Stimulated activated CD8-positive, alpha-beta memory T cell treated with anti-CD3 and anti-CD28 coated beads, Interleukin-4, amount 100 ng/mL, for 48 hours (primary cell): ENCODE data around the gene FRYL.
"Not testable (repeated sequence)": the region's sequence is repeated elsewhere in the genome, so short reads cannot be mapped to it uniquely, and the experiment has no call there.

Experiments used
- DNase-seq: peaks from one replicate; pipeline ENCODE4 v3.0.0-alpha.2; 2020

FRYL gene

GRCh38 chr4:48781968-48782367 is 1.9 kb upstream of the FRYL start:
- no peak for DNase-seq

- peak; percentile 43 for DNase-seq
Observed at GRCh38 chr4:48780865-48781214, 761 bp upstream of the FRYL start.

- peak; percentile 71 for DNase-seq
Observed at GRCh38 chr4:48779095-48779997, 733 bp downstream of the FRYL start.

- DNase-seq = no peak
Observed at GRCh38 chr4:48778431-48779094, 1.5 kb downstream of the FRYL start.

GRCh38 chr4:48777739-48778138 is 2.3 kb downstream of the FRYL start:
- DNase-seq = no peak

- DNase-seq = no peak
Observed at GRCh38 chr4:48774760-48775710, 5.0 kb downstream of the FRYL start.

GRCh38 chr4:48772556-48772955 is 7.5 kb downstream of the FRYL start:
- no peak for DNase-seq

GRCh38 chr4:48767055-48767929 is 12.8 kb downstream of the FRYL start:
- no peak for DNase-seq

- DNase-seq = no peak
Observed at GRCh38 chr4:48766131-48766792, 13.8 kb downstream of the FRYL start.

GRCh38 chr4:48762408-48762807 is 17.7 kb downstream of the FRYL start:
- DNase-seq = no peak

- no peak for DNase-seq
Observed at GRCh38 chr4:48761286-48761685, 18.8 kb downstream of the FRYL start.

- not testable (repeated sequence) for DNase-seq
Observed at GRCh38 chr4:48758703-48759102, 21.4 kb downstream of the FRYL start.

GRCh38 chr4:48756689-48757220 is 23.3 kb downstream of the FRYL start:
- no peak for DNase-seq

- DNase-seq = no peak
Observed at GRCh38 chr4:48755281-48755680, 24.8 kb downstream of the FRYL start.

- DNase-seq = no peak
Observed at GRCh38 chr4:48753159-48753558, 26.9 kb downstream of the FRYL start.

GRCh38 chr4:48752726-48753125 is 27.4 kb downstream of the FRYL start:
- no peak for DNase-seq

- no peak for DNase-seq
Observed at GRCh38 chr4:48752246-48752645, 27.8 kb downstream of the FRYL start.

GRCh38 chr4:48748949-48749596 is 31.0 kb downstream of the FRYL start:
- DNase-seq = no peak

- DNase-seq = no peak
Observed at GRCh38 chr4:48746608-48747362, 33.3 kb downstream of the FRYL start.

- DNase-seq = not testable (repeated sequence)
Observed at GRCh38 chr4:48745223-48745622, 34.9 kb downstream of the FRYL start.
